NCI-H2196 (cell line): ENCODE measurements around the gene FES.
"Not testable (repeated sequence)": the region's sequence is repeated elsewhere in the genome, so short reads cannot be mapped to it uniquely, and the experiment has no call there.

Source experiments
- DNase-seq: peaks from one replicate; lab custom pipeline; 2025; ENCODE audit not compliant: unreplicated experiment; lab: John Stamatoyannopoulos, UW

Gene FES

GRCh38 chr15:90883976-90884718 lies at the start of gene FES:
Gene FES, plus strand, starts transcription at chr15:90884504. Its CDS starts 542 bp downstream, at chr15:90885046.
- no peak for DNase-seq

GRCh38 chr15:90834626-90835025 lies 49.7 kb upstream of the FES start:
- no peak for DNase-seq

GRCh38 chr15:90836296-90836871 lies 47.9 kb upstream of the FES start:
- DNase-seq: no peak

GRCh38 chr15:90837094-90837493 lies 47.2 kb upstream of the FES start:
- DNase-seq: no peak

GRCh38 chr15:90838139-90838538 lies 46.2 kb upstream of the FES start:
- no peak for DNase-seq

- DNase-seq: no peak
Observed at GRCh38 chr15:90838544-90838943, 45.8 kb upstream of the FES start.

- peak; percentile 14 for DNase-seq
Observed at GRCh38 chr15:90839187-90840071, 44.9 kb upstream of the FES start.

GRCh38 chr15:90840157-90840855 lies 44.0 kb upstream of the FES start:
- DNase-seq: no peak

GRCh38 chr15:90840954-90841353 lies 43.4 kb upstream of the FES start:
- DNase-seq: no peak

GRCh38 chr15:90844696-90845095 lies 39.6 kb upstream of the FES start:
- no peak for DNase-seq

GRCh38 chr15:90845201-90845949 lies 38.9 kb upstream of the FES start:
- no peak for DNase-seq

GRCh38 chr15:90849424-90849823 lies 34.9 kb upstream of the FES start:
- not testable (repeated sequence) for DNase-seq

GRCh38 chr15:90851114-90851513 lies 33.2 kb upstream of the FES start:
- no peak for DNase-seq

GRCh38 chr15:90851940-90852339 lies 32.4 kb upstream of the FES start:
- no peak for DNase-seq

- DNase-seq: no peak
Observed at GRCh38 chr15:90855139-90855538, 29.2 kb upstream of the FES start.

GRCh38 chr15:90857337-90857736 lies 27.0 kb upstream of the FES start:
- no peak for DNase-seq

GRCh38 chr15:90857883-90858443 lies 26.3 kb upstream of the FES start:
- no peak for DNase-seq

- DNase-seq: no peak
Observed at GRCh38 chr15:90859234-90860131, 24.8 kb upstream of the FES start.

GRCh38 chr15:90860450-90860849 lies 23.9 kb upstream of the FES start:
- peak; percentile 16 for DNase-seq
